GM21423 (cell line): Measurements from ENCODE around the gene PLEKHA7.
"Not testable (repeated sequence)": the region's sequence is repeated elsewhere in the genome, so short reads cannot be mapped to it uniquely, and the experiment has no call there.

Experiments used
- ATAC-seq: cut with Tn5 transposase; IDR thresholded peaks from one replicate; pipeline ENCODE4 v1.9.1; 2021; ENCODE audit warnings: mild to moderate bottlenecking, moderate library complexity; ENCODE audit not compliant: unreplicated experiment

The PLEKHA7 gene, protein sequence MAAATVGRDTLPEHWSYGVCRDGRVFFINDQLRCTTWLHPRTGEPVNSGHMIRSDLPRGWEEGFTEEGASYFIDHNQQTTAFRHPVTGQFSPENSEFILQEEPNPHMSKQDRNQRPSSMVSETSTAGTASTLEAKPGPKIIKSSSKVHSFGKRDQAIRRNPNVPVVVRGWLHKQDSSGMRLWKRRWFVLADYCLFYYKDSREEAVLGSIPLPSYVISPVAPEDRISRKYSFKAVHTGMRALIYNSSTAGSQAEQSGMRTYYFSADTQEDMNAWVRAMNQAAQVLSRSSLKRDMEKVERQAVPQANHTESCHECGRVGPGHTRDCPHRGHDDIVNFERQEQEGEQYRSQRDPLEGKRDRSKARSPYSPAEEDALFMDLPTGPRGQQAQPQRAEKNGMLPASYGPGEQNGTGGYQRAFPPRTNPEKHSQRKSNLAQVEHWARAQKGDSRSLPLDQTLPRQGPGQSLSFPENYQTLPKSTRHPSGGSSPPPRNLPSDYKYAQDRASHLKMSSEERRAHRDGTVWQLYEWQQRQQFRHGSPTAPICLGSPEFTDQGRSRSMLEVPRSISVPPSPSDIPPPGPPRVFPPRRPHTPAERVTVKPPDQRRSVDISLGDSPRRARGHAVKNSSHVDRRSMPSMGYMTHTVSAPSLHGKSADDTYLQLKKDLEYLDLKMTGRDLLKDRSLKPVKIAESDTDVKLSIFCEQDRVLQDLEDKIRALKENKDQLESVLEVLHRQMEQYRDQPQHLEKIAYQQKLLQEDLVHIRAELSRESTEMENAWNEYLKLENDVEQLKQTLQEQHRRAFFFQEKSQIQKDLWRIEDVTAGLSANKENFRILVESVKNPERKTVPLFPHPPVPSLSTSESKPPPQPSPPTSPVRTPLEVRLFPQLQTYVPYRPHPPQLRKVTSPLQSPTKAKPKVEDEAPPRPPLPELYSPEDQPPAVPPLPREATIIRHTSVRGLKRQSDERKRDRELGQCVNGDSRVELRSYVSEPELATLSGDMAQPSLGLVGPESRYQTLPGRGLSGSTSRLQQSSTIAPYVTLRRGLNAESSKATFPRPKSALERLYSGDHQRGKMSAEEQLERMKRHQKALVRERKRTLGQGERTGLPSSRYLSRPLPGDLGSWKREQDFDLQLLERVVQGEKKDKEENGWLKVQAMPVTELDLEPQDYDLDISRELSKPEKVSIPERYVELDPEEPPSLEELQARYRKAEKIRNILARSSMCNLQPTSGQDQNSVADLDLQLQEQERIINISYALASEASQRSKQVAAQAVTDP

DNA sequence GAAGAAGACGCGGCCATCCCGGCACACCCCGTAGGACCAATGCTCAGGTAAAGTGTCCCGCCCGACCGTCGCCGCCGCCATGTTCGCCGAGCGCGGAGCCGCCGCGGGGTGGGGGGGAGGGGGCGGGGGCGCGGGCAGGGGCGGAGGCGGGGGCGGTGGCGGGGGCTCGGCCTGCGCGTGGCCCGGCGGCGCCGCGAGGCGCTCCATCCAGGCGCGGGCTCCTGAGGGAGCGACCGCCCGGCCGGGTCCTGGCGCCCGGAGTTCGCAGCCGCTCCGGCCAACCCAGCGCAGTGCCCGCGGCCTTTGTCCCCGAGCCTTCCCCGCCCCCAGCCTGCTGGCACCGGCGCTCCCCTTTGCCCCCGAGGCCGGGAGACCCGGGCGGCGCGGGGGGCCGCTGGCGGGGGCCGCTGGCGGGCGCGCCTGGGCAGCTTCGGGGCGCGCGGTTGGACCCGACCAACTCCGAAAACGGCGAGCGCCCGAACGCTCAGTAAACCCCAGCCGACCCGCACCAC, at the start of gene PLEKHA7:
TSS of gene PLEKHA7 (minus strand) at position 94 of the 512 bp plus-strand sequence. CDS start at position 81, 13 bp downstream.
- ATAC-seq, result no peak

DNA sequence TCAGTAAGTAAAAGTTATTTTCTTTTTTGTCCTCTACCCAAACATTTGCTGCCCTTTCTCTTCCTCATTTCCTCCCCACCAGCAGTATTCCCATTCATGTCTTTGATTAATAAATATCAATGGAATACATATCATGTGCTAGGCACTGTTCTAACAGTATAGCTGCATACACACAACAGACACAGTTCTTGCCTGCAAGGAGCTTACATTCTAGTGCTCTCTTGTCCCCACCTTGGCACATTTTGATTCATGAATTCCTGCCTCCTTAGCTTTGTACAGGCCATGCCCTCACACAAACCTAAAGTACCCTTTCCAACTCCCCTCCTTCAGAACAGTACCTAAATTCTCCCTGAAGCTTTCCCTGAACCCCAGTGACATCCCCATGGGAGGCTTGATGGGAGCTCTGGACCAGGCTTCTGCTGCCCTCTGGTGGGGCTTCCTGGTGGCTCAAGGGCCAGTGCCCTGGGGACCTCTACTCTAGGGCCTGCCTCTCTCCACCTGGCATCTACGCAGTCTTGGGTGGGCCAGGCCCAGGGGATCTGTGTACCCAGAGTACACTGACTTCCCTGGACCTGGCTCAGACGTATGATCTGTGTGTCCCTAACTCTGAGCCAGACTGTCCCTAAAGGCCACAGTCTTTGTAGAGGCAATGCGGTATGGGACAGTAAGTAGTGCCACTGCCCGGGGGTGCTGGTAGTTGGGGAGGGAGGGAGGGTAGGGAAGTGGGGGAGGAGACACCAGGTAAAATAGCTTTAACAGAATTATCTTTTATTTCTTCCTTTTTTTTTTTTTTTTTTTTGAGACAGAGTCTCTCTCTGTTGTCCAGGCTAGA, 49.2 kb upstream of the PLEKHA7 start:
- no peak for ATAC-seq

DNA sequence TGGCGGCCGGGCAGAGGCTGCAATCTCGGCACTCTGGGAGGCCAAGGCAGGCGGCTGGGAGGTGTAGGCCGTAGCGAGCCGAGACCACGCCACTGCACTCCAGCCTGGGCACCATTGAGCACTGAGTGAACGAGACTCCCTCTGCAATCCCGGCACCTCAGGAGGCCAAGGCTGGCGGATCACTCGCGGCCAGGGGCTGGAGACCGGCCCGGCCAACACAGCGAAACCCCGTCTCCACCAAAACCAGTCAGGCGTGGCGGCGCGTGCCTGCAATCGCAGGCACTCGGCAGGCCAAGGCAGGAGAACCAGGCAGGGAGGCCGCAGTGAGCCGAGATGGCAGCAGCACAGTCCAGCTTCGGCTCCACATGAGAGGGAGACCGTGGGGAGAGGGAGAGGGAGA, 36.9 kb upstream of the PLEKHA7 start:
- ATAC-seq, result not testable (repeated sequence)

GRCh38 chr11:17048491-17048890, 34.3 kb upstream of the PLEKHA7 start:
- ATAC-seq, result not testable (repeated sequence)

DNA sequence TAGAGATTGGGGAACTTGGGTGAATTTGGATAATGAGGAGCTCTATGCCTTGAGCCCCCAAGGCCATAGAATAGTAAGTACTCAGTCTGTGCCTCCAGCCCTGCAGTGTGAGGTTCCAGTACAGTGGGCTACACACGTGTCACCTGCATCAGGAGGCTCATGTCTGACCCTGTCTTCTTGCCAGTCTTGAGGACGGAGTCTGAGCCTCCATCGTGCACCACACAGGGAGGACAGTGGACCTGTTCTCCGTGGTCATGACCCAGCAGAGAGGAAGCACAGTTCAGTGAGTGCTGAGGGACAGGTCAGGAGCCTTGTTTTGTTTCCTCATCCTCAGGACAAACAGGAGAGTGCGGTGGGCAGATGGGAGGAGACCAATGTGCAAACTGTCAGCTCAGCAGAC, 32.5 kb upstream of the PLEKHA7 start:
- no peak for ATAC-seq

DNA sequence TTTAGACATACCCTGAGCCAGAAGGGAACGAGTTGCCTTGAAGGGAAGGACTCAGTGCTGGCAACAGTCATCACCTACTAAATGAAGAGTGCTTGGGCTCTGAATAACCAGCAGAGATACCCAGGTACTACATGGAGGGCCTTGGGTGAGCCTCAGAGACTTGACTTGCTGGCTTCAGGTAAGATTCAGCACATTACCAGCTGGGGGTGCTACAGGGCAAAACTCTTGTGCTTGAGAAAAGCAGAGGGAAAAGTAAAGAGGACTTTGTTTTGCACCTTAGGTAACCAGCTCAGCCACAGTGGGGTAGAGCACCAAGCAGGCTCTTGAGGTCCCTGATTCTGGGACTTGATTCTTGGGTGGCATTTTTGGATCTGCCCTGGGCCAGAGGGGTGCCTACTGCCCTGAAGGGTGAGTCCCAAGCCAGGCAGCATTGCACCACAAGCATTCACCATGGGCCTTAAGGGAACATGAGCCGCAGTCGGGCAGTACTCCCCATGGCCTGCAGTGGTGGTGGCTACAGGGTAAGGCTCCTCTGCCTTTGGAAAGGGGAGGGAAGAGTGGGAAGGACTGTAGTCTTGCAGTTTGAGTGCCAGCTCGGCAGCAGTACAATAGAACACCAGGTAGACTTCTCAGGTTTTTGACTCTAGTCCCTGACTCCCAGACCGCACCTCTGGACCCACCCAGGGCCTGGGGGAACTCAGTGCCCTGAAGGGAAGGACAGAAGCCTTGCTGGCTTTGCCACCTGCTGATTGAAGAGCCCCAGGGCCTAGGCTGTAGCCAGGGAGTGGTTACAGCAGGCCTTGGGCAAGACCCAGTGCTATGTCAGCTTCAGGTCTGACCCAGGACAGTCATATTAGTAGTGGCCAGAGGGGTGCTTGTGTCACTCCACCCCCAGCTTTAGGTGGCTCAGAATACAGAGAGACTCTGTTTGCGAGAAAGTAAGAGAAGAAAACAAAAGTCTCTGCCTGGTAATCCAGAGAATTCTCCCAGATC, 22.7 kb upstream of the PLEKHA7 start:
- no peak for ATAC-seq

- not testable (repeated sequence) for ATAC-seq
Measured at GRCh38 chr11:17034027-17034426, 19.8 kb upstream of the PLEKHA7 start.

- no peak for ATAC-seq
Measured at GRCh38 chr11:17026487-17027082, 12.4 kb upstream of the PLEKHA7 start.

DNA sequence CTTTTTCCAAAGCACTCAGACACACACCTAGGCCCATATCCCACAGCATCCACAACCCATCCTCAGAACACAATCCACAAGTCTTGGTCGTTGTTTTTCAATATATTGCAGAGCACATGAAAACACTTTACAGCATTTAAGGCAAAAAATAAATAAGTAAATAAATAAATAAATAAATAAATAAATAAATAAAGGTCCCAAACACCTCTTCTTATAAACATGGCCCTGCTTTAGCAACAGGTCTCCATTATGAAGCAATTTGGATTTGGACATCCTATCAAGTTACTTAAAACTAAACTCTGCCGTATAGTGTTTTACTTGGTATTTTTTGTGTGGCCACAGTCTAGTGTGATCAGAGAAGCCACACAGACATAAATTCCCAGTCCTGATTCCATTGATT, 10.7 kb upstream of the PLEKHA7 start:
- ATAC-seq, result no peak

DNA sequence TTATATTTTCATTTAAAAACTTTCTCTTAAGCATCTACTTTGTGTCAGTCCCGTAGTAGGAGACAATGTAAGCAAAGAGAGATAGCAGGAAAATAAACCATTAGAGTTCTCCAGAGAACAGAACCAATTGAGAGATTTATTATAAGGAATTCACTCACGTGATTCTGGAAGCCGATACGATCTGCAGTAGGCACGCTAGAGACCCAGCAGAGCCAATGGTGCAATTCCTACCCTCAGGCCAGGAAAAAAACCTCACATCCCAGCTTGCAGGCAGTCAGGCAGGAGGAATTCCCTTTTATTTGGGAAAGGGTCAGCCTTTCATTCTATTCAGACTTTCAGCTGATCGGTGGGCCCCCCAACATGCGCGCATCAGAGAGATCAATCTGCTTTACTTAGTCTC, 7.3 kb upstream of the PLEKHA7 start:
- ATAC-seq, result no peak

- ATAC-seq, result no peak
Measured at GRCh38 chr11:17020831-17021230, 6.6 kb upstream of the PLEKHA7 start.

DNA sequence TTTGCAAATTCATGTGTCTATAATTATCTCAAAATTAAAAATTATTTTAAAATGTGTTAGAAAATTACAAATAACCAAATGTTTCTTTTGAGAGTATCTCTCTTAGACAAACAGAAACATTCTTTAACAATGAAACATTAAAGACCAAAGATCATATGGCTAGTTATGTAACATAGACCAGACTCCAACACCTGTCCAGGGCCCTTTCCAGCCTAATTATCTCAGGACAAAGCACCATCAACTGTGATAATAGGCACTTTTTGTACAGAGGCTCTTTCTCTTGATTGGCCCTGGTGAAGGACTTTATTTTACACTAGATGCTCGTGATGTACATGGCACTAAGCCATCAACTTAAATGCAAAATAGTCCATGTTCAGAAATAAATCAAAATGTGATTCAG, 5.0 kb upstream of the PLEKHA7 start:
- ATAC-seq, result no peak

GRCh38 chr11:17015627-17016126, 1.5 kb upstream of the PLEKHA7 start:
- no peak for ATAC-seq

GRCh38 chr11:17014833-17015626, 816 bp upstream of the PLEKHA7 start:
- no peak for ATAC-seq

DNA sequence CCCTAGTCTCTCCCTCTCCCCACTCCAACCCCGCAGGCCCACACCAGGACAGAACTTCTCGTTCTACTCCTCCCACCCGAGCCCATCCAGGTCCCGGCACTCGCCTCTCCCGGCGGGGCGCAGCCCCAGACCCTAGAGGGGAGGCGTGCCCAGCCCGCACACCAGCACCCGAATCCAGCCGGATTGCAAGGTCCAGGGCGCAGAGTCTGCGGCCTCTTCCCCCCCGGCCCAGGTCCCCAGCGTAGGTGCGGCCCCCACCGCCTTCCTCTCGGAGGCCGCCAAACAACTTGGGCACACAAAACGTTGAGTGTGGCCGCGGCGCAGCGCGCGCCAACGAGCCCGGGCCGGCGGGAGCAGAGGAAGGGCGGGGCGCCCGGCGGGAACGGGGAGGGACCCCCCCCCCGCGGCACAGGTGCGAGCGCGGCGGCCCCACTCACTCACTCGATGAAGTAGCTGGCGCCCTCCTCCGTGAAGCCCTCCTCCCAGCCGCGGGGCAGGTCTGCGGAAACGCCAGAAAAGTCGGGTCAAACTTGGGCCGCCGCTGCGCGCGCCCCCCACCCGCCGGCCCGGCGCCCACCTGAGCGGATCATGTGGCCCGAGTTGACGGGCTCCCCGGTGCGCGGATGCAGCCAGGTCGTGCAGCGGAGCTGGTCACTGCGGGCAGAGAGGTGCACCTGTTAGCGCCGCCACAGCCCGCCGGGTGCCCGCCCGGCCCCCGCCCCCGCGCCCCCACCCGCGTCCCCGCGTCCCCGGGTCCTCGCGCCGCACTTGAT, 480 bp downstream of the PLEKHA7 start:
- no peak for ATAC-seq

DNA sequence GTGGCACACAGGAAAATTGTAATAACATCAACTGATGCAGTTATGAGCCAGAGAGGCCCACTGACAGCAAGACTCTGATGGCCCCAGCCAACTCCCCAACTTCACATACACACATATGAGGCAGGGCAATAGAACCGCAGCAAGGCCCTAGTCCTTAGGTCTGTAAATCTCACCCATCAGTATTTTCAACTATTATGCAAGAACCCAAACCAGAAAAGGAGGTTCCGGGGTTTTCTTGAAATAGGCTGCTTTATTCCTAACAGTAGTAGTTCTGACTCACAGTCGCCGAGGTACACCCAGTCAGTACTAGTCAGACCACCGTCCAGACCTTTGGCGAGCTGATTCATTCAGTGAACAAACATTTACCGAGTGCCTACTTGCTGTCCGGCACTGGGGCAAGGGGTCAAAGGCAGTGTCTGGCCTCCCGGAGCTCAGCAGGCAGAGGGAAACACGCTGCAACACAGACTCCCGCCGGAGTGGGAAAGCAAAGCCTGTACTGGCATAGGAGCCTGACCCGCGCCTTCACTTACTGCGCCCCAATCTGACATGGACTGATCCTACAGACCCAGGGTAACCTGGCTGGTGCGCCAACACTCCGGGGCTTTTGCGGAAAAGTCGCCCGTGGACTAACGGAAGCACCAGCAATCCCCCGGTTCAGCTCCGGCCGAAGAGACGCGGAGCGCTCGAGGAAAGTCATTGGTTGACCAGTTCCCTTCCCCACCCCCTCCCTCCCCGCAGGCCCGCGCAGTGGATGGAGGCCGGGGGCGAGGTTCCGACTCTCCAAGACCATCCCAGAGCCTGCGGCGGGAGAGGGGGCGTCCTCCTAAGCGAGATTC, 1.3 kb downstream of the PLEKHA7 start:
- ATAC-seq, result no peak
